Suprapubic skin (tissue), 4 donors: ENCODE measurements around the gene SEC11A.

Source experiments
- POLR2A ChIP-seq, 2 donors: fragments of 450-650 bp; IDR thresholded peaks; one replicate each; pipeline ENCODE4 v1.6.1; 2017; ENCODE audit warnings: antibody characterized with exemption in 2 of 2, mild to moderate bottlenecking in 2 of 2, moderate library complexity in 2 of 2
- POLR2AphosphoS5 ChIP-seq, 3 donors: sonication (generic); formaldehyde crosslinking; IDR thresholded peaks; one replicate each; pipeline ENCODE4 v1.6.1; 2017; ENCODE audit warnings: antibody characterized with exemption in 3 of 3
- TF ChIP-seq, protein P1 (sequence below), 2 donors: fragments of 200-600 bp in 1 of 2; fragments of 450-650 bp in 1 of 2; sonication (generic) in 1 of 2; IDR thresholded peaks; one replicate each; pipeline ENCODE4 v1.5.1; 2016 to 2019; ENCODE audit warnings: antibody characterized with exemption in 2 of 2, mild to moderate bottlenecking in 1 of 2, moderate library complexity in 1 of 2

DNA sequence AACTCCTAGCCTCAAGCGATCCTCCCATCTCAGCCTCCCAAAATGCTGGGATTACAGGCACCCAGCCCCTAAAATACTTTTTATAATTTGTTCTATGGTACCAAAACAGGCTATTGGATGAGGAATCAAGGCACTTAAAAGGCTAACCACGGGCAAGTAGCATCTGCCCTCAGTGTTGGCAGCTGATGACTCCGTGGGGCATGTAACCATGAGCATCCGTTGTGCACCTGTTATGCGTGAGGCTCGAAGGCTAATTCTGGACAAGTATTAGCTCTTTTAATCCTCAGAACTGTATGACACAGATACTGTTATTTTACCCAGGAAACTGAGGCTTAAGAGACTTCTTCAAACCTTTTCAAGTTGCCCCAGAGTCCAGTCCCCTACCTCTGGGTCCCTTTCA is 72.1 kb downstream of the SEC11A start:
- TF ChIP-seq, protein P1, sequence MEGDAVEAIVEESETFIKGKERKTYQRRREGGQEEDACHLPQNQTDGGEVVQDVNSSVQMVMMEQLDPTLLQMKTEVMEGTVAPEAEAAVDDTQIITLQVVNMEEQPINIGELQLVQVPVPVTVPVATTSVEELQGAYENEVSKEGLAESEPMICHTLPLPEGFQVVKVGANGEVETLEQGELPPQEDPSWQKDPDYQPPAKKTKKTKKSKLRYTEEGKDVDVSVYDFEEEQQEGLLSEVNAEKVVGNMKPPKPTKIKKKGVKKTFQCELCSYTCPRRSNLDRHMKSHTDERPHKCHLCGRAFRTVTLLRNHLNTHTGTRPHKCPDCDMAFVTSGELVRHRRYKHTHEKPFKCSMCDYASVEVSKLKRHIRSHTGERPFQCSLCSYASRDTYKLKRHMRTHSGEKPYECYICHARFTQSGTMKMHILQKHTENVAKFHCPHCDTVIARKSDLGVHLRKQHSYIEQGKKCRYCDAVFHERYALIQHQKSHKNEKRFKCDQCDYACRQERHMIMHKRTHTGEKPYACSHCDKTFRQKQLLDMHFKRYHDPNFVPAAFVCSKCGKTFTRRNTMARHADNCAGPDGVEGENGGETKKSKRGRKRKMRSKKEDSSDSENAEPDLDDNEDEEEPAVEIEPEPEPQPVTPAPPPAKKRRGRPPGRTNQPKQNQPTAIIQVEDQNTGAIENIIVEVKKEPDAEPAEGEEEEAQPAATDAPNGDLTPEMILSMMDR (IDR thresholded peaks at IDR 0.05) = no peak
- no peak for TF ChIP-seq POLR2AphosphoS5 (IDR thresholded peaks at IDR 0.05)
- no peak for TF ChIP-seq POLR2A (IDR thresholded peaks at IDR 0.05)
